GM12892 (cell line): ENCODE results near the gene PHKG2.

Source experiments
- POLR2A ChIP-seq: IDR thresholded peaks from 2 replicates; pipeline ENCODE4 v1.6.1; 2011; ENCODE audit warnings: low read depth, low read length, control low read depth
- POLR2AphosphoS5 ChIP-seq: IDR thresholded peaks from 2 replicates; pipeline ENCODE4 v1.6.1; 2011; ENCODE audit warnings: low read depth, low read length, control low read depth
- TAF1 ChIP-seq: IDR thresholded peaks from 2 replicates; pipeline ENCODE4 v1.6.1; 2011; ENCODE audit warnings: low read depth, mild to moderate bottlenecking, control low read depth, low read length, borderline replicate concordance

- TF ChIP-seq POLR2AphosphoS5: no peak
- TF ChIP-seq POLR2A: no peak
- TF ChIP-seq TAF1: no peak
These were observed 19.1 kb upstream of the PHKG2 start for GRCh38 chr16:30728899-30729672.
